ENCODE data around the gene DEDD.

DEDD gene

DNA sequence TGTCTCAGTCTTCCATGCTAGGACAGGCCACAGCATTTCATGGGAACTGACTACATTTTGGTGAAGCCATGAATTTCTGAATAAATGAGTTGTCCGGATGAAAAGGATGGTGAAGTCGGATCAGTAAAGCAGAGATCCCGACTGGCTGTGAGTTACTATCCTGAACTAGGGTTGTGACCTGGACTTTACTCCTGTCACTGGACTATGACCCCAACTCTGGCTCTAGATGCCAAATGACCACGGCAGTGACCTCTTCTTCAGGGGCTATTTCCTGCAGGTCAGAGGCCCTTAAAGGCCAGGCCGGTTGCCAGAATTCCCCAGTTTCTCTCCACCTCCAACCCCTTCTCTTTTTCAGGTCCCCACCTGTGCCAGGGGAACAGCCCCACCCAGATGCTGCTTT lies 41.4 kb downstream of the DEDD start:
- Histone ChIP-seq H3K9me3 (ENCODE audit: severe bottlenecking) (no peaks in the 10 kb centered on the region), H3K4me3 (ENCODE audit: severe bottlenecking) (no peak overlapping the region), H3K36me3 (ENCODE audit: low read depth) (no peaks in the 10 kb centered on the region), H3K27ac (ENCODE audit: poor library complexity, severe bottlenecking) (no peak overlapping the region), H3K4me1 (ENCODE audit: insufficient read depth, poor library complexity, severe bottlenecking) (peaks cover 31% of the 10 kb centered on the region), H3K27me3 (ENCODE audit: insufficient read depth, poor library complexity, severe bottlenecking) (no peaks in the 10 kb centered on the region)
- TF ChIP-seq, protein P1, sequence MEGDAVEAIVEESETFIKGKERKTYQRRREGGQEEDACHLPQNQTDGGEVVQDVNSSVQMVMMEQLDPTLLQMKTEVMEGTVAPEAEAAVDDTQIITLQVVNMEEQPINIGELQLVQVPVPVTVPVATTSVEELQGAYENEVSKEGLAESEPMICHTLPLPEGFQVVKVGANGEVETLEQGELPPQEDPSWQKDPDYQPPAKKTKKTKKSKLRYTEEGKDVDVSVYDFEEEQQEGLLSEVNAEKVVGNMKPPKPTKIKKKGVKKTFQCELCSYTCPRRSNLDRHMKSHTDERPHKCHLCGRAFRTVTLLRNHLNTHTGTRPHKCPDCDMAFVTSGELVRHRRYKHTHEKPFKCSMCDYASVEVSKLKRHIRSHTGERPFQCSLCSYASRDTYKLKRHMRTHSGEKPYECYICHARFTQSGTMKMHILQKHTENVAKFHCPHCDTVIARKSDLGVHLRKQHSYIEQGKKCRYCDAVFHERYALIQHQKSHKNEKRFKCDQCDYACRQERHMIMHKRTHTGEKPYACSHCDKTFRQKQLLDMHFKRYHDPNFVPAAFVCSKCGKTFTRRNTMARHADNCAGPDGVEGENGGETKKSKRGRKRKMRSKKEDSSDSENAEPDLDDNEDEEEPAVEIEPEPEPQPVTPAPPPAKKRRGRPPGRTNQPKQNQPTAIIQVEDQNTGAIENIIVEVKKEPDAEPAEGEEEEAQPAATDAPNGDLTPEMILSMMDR (IDR thresholded peaks at IDR 0.05; ENCODE audit: poor library complexity, severe bottlenecking): no peak
- ATAC-seq (ENCODE audit: low read depth) (no peak), DNase-seq (ENCODE audit: low spot score) (no peak)

DNA sequence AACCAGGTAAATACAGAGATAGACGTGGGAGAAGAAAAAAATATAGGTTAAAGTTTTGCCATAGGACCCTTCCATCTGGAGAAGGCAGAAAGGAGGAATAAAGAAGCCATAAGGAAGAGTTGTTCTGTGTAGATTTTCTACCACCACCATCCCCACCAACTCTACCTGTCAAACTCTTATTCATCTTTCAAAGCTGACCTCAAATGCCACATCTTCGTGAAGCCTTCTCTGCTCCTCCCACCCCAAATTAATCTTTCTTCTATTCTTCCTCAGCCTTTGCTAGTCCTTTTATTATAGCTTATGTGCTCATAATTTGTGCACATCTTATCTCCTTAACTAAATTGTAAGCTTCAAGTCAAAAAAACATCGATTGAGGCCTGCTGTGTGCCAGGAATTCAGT lies 41.9 kb downstream of the DEDD start:
- H3K27ac ChIP-seq (ENCODE audit: poor library complexity, severe bottlenecking): no peak overlapping the region
- no peaks in the 10 kb centered on the region for H3K27me3 ChIP-seq (ENCODE audit: insufficient read depth, poor library complexity, severe bottlenecking)
- no peaks in the 10 kb centered on the region for H3K36me3 ChIP-seq (ENCODE audit: low read depth)
- peaks cover 31% of the 10 kb centered on the region for H3K4me1 ChIP-seq (ENCODE audit: insufficient read depth, poor library complexity, severe bottlenecking)
- no peaks in the 10 kb centered on the region for H3K9me3 ChIP-seq (ENCODE audit: severe bottlenecking)
- no peak for DNase-seq (ENCODE audit: low spot score)
- no peak overlapping the region for H3K4me3 ChIP-seq (ENCODE audit: severe bottlenecking)
- TF ChIP-seq, protein P1 (IDR thresholded peaks at IDR 0.05; ENCODE audit: poor library complexity, severe bottlenecking): no peak
- ATAC-seq (ENCODE audit: low read depth): no peak

DNA sequence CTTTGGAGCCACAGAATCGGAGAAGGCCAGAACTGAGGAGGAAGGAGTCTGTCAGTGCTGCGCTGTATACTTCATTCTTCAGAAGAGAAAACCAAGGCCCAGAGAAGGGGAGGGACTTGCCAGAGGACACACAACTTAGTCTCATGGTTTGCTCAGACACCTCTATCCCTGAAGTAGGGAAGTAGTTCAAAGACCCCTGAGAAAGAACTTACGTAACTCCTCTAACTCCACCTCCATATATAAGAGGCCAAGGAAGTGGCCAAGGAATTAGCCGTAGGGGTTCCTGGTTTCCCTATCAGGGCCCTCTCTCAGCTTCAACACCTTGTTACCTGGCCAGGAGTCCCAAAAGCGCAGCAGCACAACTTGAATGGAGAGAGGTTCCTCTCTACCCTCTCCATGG lies 42.5 kb downstream of the DEDD start:
- ATAC-seq (ENCODE audit: low read depth) (no peak), DNase-seq (ENCODE audit: low spot score) (no peak)
- H3K4me1 ChIP-seq (ENCODE audit: insufficient read depth, poor library complexity, severe bottlenecking): peaks cover 31% of the 10 kb centered on the region

DNA sequence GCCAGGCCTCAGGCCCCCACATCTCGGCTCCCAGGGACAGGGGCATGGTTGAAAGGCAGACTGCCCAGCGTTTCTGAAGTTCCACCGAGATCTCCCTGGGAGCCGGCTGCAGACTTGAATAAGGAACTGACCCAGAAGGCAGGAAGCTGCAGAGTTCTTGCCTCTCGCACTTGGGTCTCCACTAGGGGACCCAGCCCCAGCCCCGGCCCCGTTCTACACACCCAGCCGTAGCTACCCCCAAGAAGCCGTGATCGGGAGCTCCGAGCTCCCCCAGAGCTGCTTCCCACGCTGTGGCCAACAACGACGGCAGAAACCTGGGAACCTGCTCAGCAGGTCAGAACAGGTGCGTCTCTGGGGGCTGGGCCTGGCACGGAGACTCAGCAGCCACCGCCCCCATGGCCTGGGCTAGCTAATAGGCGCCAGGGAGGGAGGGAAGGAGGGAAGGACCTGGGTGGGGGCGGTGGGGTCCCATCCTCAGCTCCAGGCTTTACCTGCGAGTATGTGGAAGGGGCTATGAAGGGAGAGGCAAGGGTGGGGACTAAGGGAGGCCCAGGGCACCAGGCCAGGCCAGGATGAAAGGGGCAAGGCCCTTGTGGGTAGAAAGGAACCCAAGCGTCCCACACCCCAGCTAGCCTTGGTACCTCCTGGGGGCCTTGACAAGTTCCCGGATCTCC lies 43.1 kb downstream of the DEDD start, which contains the start of gene NECTIN4:
TSS of gene NECTIN4 (minus strand) at position 308 of the 674 bp plus-strand sequence. CDS start at position 46, 262 bp downstream.
- TF ChIP-seq, protein P1 (IDR thresholded peaks at IDR 0.05; ENCODE audit: poor library complexity, severe bottlenecking): no peak
- Histone ChIP-seq H3K9me3 (ENCODE audit: severe bottlenecking) (no peaks in the 10 kb centered on the region), H3K4me1 (ENCODE audit: insufficient read depth, poor library complexity, severe bottlenecking) (peaks cover 35% of the 10 kb centered on the region), H3K27me3 (ENCODE audit: insufficient read depth, poor library complexity, severe bottlenecking) (no peaks in the 10 kb centered on the region), H3K27ac (ENCODE audit: poor library complexity, severe bottlenecking) (no peak within 1 kb of the TSS), H3K36me3 (ENCODE audit: low read depth) (no peaks in the 10 kb centered on the region), H3K4me3 (ENCODE audit: severe bottlenecking) (no peak within 1 kb of the TSS)
- peak; percentile 30; the same call in 1 of the 3 replicates for ATAC-seq (ENCODE audit: low read depth)
- no peak for DNase-seq (ENCODE audit: low spot score)

More for the DNA sequence above, 42.5 kb downstream of the DEDD start:
- Histone ChIP-seq H3K36me3 (ENCODE audit: low read depth) (no peaks in the 10 kb centered on the region), H3K27ac (ENCODE audit: poor library complexity, severe bottlenecking) (no peak overlapping the region), H3K9me3 (ENCODE audit: severe bottlenecking) (no peaks in the 10 kb centered on the region), H3K27me3 (ENCODE audit: insufficient read depth, poor library complexity, severe bottlenecking) (no peaks in the 10 kb centered on the region), H3K4me3 (ENCODE audit: severe bottlenecking) (no peak overlapping the region)
- TF ChIP-seq, protein P1 (IDR thresholded peaks at IDR 0.05; ENCODE audit: poor library complexity, severe bottlenecking): no peak

DNA sequence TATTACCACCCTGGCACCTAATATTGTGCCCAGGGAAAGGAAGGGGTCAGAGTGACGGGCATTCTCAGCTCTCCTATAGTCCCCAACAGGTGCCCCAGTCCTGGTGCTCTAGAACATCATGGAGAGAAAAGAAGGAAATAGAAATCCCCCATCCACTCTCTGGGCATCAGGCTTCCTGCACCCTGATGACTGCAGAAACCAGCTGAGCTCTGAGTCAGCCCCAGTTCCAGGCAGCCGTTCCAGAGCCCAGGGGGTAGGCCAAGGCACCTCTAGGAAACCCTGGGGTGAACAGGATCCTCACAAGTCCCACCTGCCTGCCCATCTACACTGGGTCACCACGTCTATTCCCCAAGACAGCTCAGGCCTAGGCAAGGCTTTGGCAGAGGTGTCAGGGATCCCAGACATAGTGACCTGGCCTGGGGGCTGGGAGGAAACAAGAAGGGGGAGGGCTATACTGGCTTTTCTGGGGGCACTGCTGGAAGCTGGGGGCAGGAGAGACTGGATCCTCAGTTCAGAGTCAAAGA lies 43.8 kb downstream of the DEDD start:
- no peak overlapping the region for H3K27ac ChIP-seq (ENCODE audit: poor library complexity, severe bottlenecking)
- no peaks in the 10 kb centered on the region for H3K9me3 ChIP-seq (ENCODE audit: severe bottlenecking)
- TF ChIP-seq, protein P1 (IDR thresholded peaks at IDR 0.05; ENCODE audit: poor library complexity, severe bottlenecking): no peak
- no peak overlapping the region for H3K4me3 ChIP-seq (ENCODE audit: severe bottlenecking)
- H3K27me3 ChIP-seq (ENCODE audit: insufficient read depth, poor library complexity, severe bottlenecking): no peaks in the 10 kb centered on the region
- H3K36me3 ChIP-seq (ENCODE audit: low read depth): no peaks in the 10 kb centered on the region
- H3K4me1 ChIP-seq (ENCODE audit: insufficient read depth, poor library complexity, severe bottlenecking): peaks cover 43% of the 10 kb centered on the region
- no peak for DNase-seq (ENCODE audit: low spot score)
- ATAC-seq (ENCODE audit: low read depth): peak; percentile 68

Data from RWPE2 (cell line).